RKO (cell line): ENCODE results near the gene POMT2.

ENCODE experiments used
- DNase-seq: peaks from one replicate; pipeline ENCODE4 v3.0.0-alpha.2; 2016; ENCODE audit warnings: low spot score

Gene POMT2

GRCh38 chr14:77238356-77238755, 82.3 kb downstream of the POMT2 start:
- DNase-seq: no peak

GRCh38 chr14:77236814-77237213, 83.9 kb downstream of the POMT2 start:
- no peak for DNase-seq

- no peak for DNase-seq
These were observed 89.0 kb downstream of the POMT2 start for GRCh38 chr14:77231721-77232120.

GRCh38 chr14:77230914-77231313, 89.8 kb downstream of the POMT2 start:
- DNase-seq: no peak

- no peak for DNase-seq
These were observed 92.6 kb downstream of the POMT2 start for GRCh38 chr14:77228056-77228455.

- DNase-seq: no peak
These were observed 94.7 kb downstream of the POMT2 start for GRCh38 chr14:77225892-77226557.

GRCh38 chr14:77225254-77225653, 95.4 kb downstream of the POMT2 start:
- no peak for DNase-seq
